Pancreas (tissue), 10 donors: Measurements from ENCODE around the gene NECAB3. TPM values are rescaled to one million over a fixed set of nuclear protein-coding genes. Genes with fewer than 3 reads are reported as not detected.
A peak's percentile ranks its signal among the peaks of the same experiment; 100 is the strongest.

ENCODE experiments used
- ATAC-seq, 4 donors: fragments of 200-7000 bp; cut with Tn5 transposase; one replicate each; pipeline versions ENCODE4 v1.8.0 to v1.9.1; 2020; ENCODE audit warnings: mild to moderate bottlenecking in 4 of 4, moderate library complexity in 4 of 4
- DNase-seq, 6 donors: peaks; one replicate each; pipeline ENCODE4 v3.0.0-alpha.2; 2020
- FAIRE-seq: peaks from 2 replicates; lab custom pipeline; 2012; peaks lifted over from hg19 to GRCh38; lab: Jason Lieb, UNC
- H3K27ac ChIP-seq, 4 donors: fragments of 200-600 bp; sonication (generic); 1 replicate in 3 of 4; 2 replicates in 1 of 4; pipeline versions ENCODE4 v1.5.0 to v1.8.0; 2020
- H3K27me3 ChIP-seq, 4 donors: fragments of 200-600 bp; one replicate each; pipeline ENCODE4 v1.8.0; 2021
- H3K36me3 ChIP-seq, 3 donors: fragments of 200-600 bp; sonication (generic) in 1 of 3; one replicate each; pipeline versions ENCODE4 v1.5.0 to v1.8.0; 2020 to 2021
- H3K4me1 ChIP-seq, 3 donors: fragments of 200-600 bp; one replicate each; pipeline ENCODE4 v1.8.0; 2021
- H3K4me3 ChIP-seq, 4 donors: fragments of 200-600 bp; sonication (generic) in 2 of 4; one replicate each; pipeline versions ENCODE4 v1.5.0 to v1.8.0; 2020 to 2021
- H3K9me3 ChIP-seq, 4 donors: fragments of 200-600 bp; one replicate each; pipeline ENCODE4 v1.8.0; 2021
- WGBS, 2 donors: extraction: QIAGEN DNeasy Blood & Tissue Kit; methylation state at CpG; one replicate each; pipeline ENCODE4 v1.1.7; 2013; 5-methylcytosine and 5-hydroxymethylcytosine counted together
- intact Hi-C, 3 donors: fragments of 100-400 bp; cut with DNase I; formaldehyde crosslinking; loops; one replicate each; pipeline versions ENCODE4 v1.11.1 to v1.14.2; 2022
- polyA plus RNA-seq, 2 donors: library from polyadenylated mRNA; stranded (reverse); fragments of 200-250 nt; gene quantifications; one replicate each; pipeline ENCODE4 v1.2.3, GENCODE V29; 2013
- total RNA-seq, 6 donors: library from RNA; stranded (reverse); fragmentation: NEBNext Ultra II Directional in 4 of 6; extraction: Animal tissue kit (Norgen Biotek cat#: 25700) in 4 of 6; gene quantifications; one replicate each; pipeline versions ENCODE4 v1.2.1 to v1.2.4, GENCODE V29; 2021 to 2023
- TF ChIP-seq, protein P1 (sequence below), 4 donors: fragments of 200-600 bp; sonication (generic) in 3 of 4; IDR thresholded peaks; one replicate each; pipeline versions ENCODE4 v1.5.0 to v1.8.0; 2021; ENCODE audit warnings: antibody characterized with exemption in 4 of 4
- donor health status: healthy with polysubstance abuse.
- donor health status: DM: no; HTN: no; CAD: no; lungs with moderate emphysema.
- donor health status: DM: no; HTN: no; CAD: no.
- donor health status: control.
- donor health status: control.
- donor health status: Bipolar disorder and iron deficiency.
- donor health status: DM: yes; HTN: yes; CAD: no.
- donor health status: DM: no; HTN: no; CAD: no.
- donor health status: DM: no; HTN: no; CAD: no.
- donor health status: DM: yes; HTN: yes; CAD: no.

The NECAB3 gene
- total and polyA plus RNA-seq, 8 donors = 15.8 to 40.0 (median 19.5) TPM

DNA sequence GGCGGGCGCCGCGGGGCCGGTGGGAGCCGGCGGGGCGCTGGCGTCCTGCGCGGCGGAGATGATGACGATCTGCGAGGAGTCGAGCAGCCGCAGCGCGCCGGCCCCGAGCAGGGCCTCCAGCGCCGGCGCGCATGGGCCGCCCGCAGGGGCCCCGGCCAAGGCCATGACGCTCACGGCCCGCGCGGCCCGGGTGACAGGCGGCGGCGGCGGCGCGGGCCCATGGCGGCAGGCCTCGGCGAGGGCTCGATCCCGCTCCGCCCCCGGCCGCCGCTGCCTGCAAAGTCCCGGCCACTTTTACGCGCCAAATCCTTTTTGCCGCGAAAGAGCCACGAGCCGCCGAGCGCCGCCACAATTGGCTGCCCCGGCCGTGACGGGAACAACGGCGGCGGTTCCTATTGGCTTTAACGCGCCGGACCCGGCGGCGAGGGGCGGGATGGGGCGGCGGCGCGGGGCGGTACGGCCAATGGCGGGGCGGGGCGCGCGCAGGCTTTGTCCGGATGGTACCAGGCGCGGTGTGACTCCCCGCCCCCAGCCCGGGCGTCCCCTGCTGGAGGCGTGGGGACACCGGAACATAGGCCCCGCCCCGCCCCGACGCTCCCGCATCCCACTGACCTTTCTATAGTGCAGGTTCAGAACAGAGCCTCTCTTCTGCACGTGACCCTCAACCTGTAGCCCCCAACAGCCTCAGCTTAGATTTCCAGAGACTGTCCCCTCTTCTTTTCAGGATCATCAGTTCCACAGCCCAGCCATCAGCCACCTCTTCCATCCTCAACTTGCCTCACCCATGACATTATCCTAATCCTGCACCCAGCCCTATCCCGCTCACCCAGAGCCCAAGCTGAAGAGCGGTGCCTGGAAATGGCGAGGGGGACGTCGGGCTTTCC, 12.1 kb upstream of the NECAB3 start, which contains the start of gene E2F1:
E2F1 (minus strand) TSS at position 286 of the 884 bp plus-strand sequence; CDS start at position 165, 121 bp downstream.
- no peak for FAIRE-seq
- intact Hi-C loops = no loop called here
- 2 to 4% methylated on average over 59 to 101 of the region's 101 CpGs for WGBS, 2 donors
- no peaks in the 10 kb centered on the region for H3K36me3 ChIP-seq
- peak; percentile 93 to 99 (median 96) for DNase-seq
- H3K9me3 ChIP-seq = no peaks in the 10 kb centered on the region
- H3K27ac ChIP-seq = no peak within 1 kb of the TSS
- H3K4me3 ChIP-seq = peak within 1 kb of the TSS; percentile 18 to 46 (median 32)
- no peaks in the 10 kb centered on the region for H3K27me3 ChIP-seq
- H3K4me1 ChIP-seq = no peaks in the 10 kb centered on the region
- TF ChIP-seq, protein P1, sequence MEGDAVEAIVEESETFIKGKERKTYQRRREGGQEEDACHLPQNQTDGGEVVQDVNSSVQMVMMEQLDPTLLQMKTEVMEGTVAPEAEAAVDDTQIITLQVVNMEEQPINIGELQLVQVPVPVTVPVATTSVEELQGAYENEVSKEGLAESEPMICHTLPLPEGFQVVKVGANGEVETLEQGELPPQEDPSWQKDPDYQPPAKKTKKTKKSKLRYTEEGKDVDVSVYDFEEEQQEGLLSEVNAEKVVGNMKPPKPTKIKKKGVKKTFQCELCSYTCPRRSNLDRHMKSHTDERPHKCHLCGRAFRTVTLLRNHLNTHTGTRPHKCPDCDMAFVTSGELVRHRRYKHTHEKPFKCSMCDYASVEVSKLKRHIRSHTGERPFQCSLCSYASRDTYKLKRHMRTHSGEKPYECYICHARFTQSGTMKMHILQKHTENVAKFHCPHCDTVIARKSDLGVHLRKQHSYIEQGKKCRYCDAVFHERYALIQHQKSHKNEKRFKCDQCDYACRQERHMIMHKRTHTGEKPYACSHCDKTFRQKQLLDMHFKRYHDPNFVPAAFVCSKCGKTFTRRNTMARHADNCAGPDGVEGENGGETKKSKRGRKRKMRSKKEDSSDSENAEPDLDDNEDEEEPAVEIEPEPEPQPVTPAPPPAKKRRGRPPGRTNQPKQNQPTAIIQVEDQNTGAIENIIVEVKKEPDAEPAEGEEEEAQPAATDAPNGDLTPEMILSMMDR (IDR thresholded peaks at IDR 0.05) = peak in 1 of 4 donors; percentile 24
- ATAC-seq = peak; percentile 99 to 100 (median 100)

DNA sequence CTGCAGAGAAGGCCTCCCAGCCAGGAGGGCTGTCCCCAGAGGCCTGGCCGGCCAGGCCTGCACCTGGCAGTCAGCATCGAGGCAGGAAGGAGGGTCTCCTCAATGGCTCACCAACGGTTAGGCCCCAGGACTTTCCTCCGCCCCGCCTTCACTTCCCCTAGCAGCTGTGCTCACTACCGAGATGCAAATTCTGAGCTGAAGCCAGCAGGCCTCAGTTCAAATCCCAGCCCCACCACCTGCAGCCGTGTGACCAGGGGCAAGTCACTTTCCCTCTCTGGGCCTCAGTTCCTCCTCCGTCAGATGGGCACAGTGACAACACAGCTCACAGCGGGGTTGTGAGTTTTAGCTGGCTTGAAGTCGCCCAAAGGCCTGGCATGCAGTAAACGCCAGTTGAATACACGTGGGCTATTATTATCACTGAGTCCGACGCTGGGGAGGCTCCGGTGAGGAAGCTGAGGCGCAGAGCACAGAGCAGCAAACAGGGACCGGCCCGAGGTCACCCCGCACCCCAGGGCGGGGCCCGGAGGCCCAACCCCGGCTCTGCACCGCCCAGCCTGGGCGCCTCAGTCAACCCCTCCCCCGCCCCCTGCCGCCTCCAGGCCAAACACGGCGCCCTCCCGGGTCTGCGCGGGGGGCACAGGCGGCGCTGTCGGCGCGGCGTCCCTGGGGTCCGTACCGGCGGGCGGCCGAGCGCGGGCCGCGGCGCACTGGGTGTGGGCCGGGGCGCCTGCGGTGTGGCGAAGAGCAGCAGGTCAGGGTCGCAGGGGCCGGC, 11.3 kb upstream of the NECAB3 start:
- Histone ChIP-seq H3K9me3 (no peaks in the 10 kb centered on the region), H3K27ac (no peak overlapping the region), H3K4me1 (no peaks in the 10 kb centered on the region), H3K36me3 (no peaks in the 10 kb centered on the region), H3K27me3 (no peaks in the 10 kb centered on the region), H3K4me3 (peak overlapping the region; percentile 18 to 46 (median 32))
- intact Hi-C loops = no loop called here
- DNase-seq (peak in 1 of 6 donors; percentile 74), FAIRE-seq (no peak), ATAC-seq (no peak)
- TF ChIP-seq, protein P1 (IDR thresholded peaks at IDR 0.05) = no peak
- 3 to 6% methylated on average over 32 to 53 of the region's 53 CpGs for WGBS, 2 donors

DNA sequence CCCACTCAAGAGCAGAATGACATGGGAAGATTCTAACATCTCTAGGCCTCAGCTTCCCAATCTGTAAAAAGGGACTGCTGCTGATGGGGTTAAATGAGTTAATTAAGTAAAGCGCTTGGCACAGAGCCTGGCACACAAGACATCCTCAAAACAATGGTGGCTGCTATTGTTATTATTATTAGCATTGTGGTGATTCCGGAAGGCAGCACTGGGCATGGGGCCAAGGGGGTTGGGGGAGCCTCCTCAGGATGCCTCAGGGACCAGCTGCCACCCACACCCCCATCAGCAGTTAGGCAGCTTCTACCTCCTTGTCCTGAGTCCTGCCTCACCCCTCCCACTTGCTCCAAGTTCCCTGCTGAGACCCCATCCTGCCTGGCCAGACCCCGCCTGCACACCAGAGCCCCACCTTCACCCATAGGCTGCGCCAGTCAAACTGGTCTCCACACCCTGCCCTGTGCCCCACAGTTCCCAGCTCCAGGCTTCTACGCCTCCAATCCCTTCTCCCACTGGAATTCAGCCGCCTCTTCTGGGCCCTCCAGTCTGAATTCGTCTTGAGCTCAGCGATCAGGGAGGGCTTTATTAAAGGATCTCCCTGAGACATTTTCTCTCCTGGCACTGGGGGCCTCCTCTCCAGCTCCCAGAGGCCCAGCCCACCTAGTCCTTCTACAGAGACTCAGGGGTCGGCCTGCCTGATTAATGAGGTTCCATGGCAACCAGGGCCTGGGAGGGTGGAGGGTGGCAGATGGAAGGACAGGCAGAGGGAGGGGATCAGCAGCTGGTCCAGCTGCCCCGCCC, 10.5 kb upstream of the NECAB3 start:
- H3K27ac ChIP-seq = no peak overlapping the region

DNA sequence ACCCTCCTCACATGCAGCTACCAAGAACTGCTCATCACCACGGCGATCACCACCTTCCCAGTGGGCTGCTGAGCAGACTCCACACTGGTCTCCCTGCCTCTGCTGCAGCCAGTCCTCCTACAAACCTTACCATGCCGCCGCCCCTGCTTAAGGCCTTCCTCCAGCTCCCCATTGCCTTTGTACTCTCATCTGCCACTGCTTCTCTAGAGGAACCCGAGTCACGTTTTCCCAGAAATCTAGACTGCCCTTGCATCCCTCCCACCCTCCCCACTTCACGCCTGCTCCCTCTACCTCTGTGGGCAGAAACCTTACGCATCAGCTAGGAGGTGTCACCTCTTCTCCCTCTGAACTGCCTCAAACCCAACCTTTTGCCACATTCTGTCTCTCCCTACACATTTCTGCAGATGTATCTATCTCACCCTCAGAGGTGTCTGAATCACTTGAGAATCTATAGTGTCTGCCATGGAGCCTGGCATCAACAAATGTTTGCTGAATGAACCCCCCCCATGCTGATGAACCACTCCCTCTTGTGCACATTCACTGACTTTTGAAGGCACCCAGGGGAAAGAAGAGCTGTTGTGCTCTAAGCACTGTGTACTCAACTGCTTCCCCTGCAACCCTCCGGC, 7.6 kb upstream of the NECAB3 start:
- intact Hi-C loops = no loop called here
- Histone ChIP-seq H3K27ac (no peak overlapping the region), H3K9me3 (no peaks in the 10 kb centered on the region), H3K36me3 (no peaks in the 10 kb centered on the region), H3K4me3 (no peak overlapping the region), H3K27me3 (no peaks in the 10 kb centered on the region), H3K4me1 (no peaks in the 10 kb centered on the region)
- ATAC-seq (no peak), DNase-seq (no peak), FAIRE-seq (no peak)
- TF ChIP-seq, protein P1 (IDR thresholded peaks at IDR 0.05) = no peak
- WGBS, 2 donors = 87 to 92% methylated on average over 9 of the region's 9 CpGs

More for the DNA sequence above, 10.5 kb upstream of the NECAB3 start:
- Histone ChIP-seq H3K36me3 (no peaks in the 10 kb centered on the region), H3K4me1 (no peaks in the 10 kb centered on the region), H3K4me3 (no peak overlapping the region), H3K27me3 (no peaks in the 10 kb centered on the region), H3K9me3 (no peaks in the 10 kb centered on the region)
- TF ChIP-seq, protein P1 (IDR thresholded peaks at IDR 0.05) = no peak
- WGBS, 2 donors = 55 to 66% methylated on average over 10 of the region's 10 CpGs
- DNase-seq = no peak
- no peak for FAIRE-seq
- ATAC-seq = no peak
- intact Hi-C loops = no loop called here
